Central memory CD4-positive, alpha-beta T cell (primary cell): ENCODE data around the gene ISOC2.
"Not testable (repeated sequence)": the region's sequence is repeated elsewhere in the genome, so short reads cannot be mapped to it uniquely, and the experiment has no call there.

Experiments
- DNase-seq: peaks from one replicate; pipeline ENCODE4 v3.0.0; 2022
- total RNA-seq, 3 experiments: gene quantifications; one replicate each; lab custom pipeline; 2026; lab: John Stamatoyannopoulos, UW

Gene ISOC2
- 2.7 to 40.7 (median 9.6) reads per million in 3 experiments for total RNA-seq

DNA sequence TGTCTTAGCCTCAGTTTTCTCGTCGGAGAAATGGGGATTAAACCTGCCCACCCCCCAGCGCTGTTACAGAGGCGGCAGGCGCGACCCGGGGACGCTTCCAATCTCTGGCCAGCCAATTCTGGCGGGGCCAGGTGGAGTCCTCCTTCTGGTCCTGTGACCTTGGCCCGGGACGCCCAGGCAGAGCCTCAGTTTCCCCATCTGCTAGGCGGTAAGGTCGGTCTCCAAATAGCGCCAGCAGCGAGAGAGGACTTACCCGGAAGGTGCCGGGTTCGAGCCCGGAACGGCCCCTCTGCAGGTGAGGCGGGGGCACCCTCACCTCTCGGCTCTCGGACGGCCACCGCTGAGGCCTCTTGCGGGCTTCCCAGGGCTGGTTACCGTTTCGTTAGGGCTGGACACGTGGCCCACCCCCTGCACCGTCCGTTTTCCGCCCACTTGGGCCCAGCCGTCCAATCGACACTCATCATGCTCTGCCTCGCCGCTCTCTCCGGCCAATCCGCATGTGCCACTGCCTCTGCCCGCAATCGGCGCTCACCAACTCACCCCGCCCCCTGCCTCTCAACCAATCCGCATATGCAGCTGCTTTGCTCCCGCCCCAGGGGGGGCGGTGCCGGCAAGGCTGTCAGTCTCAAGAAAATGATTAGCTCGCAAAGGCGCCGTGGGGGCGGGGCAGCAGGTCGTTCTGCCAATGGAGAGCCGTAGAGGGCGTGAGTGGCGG, at the start of gene ISOC2:
Gene ISOC2 (minus strand): TSS at position 384 of the 715 bp plus-strand sequence. CDS start 5,156 bp downstream, outside the sequence.
- DNase-seq = peak; percentile 100

DNA sequence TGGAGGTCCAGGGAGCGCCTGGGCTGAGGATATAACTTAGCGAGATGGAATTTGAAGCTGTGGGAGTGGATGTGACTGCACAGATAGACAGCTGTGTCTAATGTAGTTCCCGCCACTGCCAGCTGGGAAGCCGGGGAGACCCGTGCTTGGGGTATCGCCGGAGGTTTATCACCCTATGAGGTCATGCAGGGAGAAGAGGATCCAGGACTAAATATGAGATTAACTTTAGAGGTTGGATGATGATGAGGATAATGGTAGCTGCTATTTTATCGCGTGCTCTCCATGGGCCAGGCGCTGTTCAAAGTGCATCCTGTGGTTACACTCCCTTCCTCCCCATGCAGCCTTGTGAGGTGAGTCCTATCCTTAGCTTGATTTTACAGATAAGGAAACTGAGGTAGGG, 46.7 kb upstream of the ISOC2 start:
- DNase-seq = no peak

GRCh38 chr19:55504981-55505380, 43.5 kb upstream of the ISOC2 start:
- DNase-seq = no peak

DNA sequence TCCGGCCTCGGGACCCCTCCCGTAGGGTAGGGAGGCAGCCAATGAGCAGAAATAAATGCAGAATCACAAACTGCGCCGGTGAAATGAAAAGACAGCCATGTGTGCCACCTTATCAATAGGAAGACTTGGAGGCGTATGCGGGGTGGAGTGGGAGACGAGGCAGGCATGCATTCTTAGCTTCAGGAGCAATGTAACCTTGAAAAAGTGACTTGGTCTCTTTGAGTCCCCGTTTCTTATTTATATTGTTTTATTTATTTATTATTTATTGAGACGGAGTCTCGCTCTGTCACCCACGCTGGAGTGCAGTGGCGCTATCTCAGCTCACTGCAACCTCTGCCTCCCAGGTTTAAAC, 42.8 kb upstream of the ISOC2 start:
- DNase-seq = no peak

GRCh38 chr19:55503502-55504251, 42.2 kb upstream of the ISOC2 start:
- peak; percentile 88 for DNase-seq

DNA sequence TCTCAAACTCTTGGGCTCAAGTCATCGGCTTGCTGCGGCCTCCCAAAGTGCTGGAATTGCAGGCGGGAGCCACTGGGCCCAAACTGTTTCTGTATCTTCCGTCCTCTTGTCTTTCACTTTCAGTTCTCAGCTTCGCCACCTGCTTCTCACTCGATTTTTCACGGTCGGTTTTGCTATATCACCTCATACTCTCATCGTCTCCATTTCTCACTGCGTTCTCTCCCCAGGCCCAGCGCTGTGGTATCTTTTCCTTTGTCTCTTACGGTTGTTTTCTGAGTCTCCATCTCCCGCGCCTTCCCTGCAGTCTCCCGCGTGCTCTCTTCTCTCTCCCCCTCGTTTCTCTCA, 41.7 kb upstream of the ISOC2 start:
- no peak for DNase-seq

GRCh38 chr19:55502197-55502952, 40.9 kb upstream of the ISOC2 start:
- no peak for DNase-seq

DNA sequence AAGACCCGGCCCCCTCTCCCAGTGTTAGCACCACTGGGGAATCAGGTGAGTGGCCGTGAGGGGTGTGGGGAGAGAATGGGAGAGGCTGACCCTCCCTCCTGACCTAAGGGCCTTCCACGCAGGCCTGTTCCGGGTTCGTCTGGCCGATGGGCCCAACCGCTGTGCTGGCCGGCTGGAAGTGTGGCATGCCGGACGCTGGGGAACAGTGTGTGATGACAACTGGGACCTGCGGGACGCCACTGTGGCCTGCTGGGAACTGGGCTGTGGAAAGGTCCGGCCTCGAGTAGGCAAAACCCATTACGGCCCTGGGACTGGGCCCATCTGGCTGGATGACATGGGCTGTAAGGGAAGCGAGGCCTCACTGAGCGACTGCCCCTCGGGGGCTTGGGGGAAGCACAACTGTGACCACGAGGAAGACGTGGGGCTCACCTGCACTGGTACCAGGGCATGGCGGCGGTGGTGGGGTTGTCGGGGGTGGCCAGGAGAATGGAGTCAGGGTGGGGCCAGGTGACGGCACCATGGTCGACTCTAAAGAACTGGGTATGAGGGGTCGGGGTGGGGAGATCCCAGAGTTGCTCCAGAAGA, 39.0 kb upstream of the ISOC2 start:
- no peak for DNase-seq

DNA sequence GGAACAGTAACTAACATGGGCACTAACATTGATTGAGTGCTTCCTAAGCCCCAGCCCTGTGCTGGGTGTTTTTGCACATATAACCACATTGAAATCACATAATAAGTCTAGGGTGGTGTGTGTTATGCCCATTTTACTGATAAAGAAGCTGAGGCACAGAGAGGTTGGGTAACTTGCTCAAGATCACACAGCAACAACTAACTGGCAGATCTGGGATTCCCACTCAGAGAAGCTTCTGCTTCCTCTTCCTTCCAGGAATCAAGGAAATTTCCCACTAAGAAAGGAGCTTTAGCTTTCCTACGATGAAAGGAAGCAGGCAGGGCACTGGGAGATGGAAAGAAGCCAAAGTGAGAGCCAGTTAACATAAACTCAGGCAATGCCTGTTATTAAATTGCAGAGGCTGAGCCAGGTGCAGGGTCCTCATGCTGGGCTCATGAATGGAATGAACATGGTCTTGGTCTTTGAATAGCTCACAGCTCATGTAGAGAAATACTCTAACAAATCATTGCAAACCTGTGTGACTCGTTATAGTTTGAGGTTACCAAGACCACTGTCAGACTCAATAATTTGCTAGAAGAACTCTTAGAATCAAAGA, 36.9 kb upstream of the ISOC2 start:
- no peak for DNase-seq

GRCh38 chr19:55497763-55498162, 36.3 kb upstream of the ISOC2 start:
- no peak for DNase-seq

GRCh38 chr19:55496820-55497219, 35.4 kb upstream of the ISOC2 start:
- DNase-seq = not testable (repeated sequence)

DNA sequence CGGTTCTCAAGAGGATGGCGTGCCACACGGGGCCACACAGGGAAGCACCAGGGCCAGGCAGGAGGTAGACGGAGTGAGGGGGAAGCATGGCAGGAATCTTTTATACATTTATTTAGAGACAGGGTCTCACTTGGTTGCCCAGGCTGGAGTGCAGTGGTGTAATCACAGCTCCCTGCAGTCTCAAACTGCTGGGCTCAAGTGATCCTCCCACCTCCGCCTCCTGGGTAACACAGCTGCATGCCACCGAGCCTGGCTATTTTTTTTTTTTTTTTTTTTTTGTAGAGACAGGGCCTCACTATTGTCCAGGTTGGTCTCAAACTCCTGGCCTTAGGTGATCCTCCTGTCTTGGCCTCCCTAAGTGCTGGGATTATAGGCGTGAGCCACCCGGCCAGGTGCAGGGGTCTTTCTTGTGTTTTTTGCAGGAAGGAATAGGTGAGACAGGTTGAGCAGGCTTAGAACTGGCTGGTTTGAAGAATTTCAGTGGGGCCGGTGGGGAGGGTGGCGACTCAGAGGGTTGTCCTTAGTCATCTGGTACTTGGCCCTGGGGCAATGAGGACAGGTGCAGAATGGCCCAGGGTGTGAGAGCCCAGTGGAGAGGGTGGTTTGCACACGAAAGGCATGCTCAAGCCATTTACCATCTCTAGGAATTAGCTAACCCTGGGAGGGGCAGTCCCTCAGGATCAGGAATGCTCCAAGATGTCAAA, 34.4 kb upstream of the ISOC2 start:
- DNase-seq = no peak

DNA sequence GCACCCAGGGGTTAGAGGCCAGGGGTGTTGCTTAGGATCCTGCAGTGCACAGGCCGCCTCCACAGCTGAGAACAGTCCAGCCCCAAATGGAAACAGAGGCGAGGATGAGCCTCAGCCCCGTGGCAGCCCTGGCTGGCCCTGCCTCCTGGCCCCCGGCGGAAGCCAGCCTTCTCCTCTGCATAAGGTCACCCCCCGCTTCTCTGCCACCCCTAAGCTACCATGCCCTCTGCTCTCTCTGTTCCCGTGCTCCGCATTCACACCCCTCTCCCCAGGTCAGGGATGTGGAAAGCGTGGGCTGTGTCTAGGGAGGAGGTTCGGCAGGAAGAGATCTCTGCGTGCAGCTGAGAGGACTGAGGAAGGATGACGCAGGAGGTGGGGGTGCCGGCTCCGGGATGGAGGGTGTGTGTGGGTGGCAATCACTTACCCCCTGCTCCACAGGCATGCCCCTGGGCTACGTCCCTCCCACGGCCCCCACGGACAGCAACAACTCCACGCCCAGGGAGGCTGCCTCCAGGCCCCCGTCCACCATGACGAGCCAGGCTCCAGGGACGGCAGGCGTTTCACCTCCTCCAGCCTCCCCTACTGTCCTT, 32.8 kb upstream of the ISOC2 start:
- DNase-seq = no peak

DNA sequence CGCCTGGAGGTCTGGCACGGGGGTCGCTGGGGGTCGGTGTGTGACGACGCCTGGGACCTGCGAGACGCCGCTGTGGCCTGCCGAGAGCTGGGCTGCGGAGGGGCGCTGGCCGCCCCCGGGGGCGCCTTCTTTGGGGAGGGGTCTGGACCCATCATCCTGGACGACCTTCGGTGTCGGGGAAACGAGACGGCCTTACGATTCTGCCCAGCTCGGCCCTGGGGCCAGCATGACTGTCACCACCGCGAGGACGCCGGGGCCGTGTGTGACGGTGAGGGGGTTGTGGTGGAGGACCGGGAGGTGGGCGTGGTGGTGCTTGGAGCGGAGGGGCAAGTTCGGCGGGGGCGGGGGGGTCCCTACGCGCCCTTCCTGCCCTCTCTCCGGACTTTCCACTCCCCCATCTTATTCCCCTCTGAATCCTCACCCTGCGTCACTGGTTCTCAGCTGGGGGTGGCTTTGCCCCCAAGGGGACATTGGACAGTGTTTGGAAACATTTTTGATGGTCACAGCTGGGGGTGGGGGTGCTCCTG, 32.3 kb upstream of the ISOC2 start:
- no peak for DNase-seq

- DNase-seq = no peak
These were observed 31.7 kb upstream of the ISOC2 start for GRCh38 chr19:55493052-55493644.

- no peak for DNase-seq
These were observed 31.0 kb upstream of the ISOC2 start for GRCh38 chr19:55492362-55492944.

- no peak for DNase-seq
These were observed 30.3 kb upstream of the ISOC2 start for GRCh38 chr19:55491546-55492360.

DNA sequence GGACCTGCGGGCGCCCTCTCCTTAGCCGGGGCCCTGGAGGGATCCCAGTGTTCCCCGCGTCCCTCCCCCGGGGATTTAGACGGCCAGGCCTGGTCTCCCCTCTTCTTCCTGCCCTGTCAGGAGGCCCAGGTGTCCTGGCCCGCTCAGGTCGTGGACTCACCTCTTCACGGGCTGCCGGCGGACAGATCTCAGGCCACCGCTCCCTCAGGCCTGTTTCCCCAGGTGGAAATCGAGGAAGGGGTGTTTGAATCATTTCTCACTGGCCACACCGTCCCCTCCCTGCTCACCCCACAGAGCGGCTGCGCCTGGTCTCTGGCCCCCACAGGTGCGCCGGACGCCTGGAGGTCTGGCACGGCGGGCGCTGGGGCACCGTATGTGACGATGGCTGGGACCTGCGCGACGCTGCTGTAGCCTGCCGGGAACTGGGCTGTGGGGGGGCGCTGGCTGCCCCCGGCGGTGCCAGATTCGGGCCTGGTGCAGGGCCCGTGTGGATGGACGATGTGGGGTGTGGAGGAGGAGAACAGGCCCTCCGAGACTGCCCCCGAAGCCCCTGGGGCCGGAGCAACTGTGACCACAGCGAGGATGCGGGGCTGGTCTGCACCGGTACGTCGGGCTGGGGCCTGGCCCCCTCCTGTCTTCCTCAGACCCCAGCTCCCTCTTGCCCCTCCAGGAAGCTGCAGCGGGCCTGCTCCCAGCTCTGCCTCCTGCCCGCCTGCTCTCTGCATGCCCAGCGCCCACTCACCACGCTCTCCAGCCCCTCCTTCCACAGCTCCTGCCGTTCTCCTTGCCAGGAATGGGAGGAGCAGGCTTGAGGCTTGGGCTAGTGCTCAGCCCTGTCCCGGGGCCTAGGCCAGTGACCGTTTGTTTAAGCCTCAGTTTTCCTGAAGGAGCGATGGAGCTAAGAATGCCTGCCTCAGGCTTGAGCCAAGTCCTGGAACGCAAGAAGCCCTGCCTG, 29.3 kb upstream of the ISOC2 start:
- no peak for DNase-seq
